NCI-H146 treated with DMSO at 0.1 percent for 48 hours (cell line): Measurements from ENCODE around the gene SV2C.
"Not testable (repeated sequence)": the region's sequence is repeated elsewhere in the genome, so short reads cannot be mapped to it uniquely, and the experiment has no call there.

ENCODE experiments used
- DNase-seq: peaks from one replicate; lab custom pipeline; 2025; ENCODE audit not compliant: unreplicated experiment; lab: John Stamatoyannopoulos, UW

Gene SV2C

DNA sequence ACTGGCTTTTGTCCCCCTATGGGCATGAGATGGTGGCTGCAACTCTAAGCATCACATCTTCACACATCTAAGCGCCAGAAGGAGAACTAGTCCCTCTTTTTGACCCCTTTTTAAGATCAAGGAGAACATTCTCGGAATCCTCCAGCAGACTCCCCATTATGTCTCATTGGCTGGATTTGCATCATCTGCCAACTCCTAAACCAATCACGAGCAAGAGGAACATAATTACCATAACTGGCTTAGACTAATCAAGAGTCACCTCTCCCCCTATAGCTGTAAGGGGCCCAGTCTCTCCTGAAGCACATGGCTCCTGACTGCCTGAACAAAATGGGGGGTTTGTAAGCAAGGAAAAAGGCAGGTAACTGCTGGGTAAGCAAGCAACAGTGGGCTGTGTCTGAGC lies 251.4 kb downstream of the SV2C start:
- no peak for DNase-seq

DNA sequence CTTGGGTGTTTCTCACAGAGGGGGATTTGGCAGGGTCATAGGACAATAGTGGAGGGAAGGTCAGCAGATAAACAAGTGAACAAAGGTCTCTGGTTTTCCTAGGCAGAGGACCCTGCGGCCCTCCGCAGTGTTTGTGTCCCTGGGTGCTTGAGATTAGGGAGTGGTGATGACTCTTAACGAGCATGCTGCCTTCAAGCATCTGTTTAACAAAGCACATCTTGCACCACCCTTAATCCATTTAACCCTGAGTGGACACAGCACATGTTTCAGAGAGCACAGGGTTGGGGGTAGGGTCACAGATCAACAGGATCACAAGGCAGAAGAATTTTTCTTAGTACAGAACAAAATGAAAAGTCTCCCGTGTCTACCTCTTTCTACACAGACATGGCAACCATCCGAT lies 252.3 kb downstream of the SV2C start:
- not testable (repeated sequence) for DNase-seq

DNA sequence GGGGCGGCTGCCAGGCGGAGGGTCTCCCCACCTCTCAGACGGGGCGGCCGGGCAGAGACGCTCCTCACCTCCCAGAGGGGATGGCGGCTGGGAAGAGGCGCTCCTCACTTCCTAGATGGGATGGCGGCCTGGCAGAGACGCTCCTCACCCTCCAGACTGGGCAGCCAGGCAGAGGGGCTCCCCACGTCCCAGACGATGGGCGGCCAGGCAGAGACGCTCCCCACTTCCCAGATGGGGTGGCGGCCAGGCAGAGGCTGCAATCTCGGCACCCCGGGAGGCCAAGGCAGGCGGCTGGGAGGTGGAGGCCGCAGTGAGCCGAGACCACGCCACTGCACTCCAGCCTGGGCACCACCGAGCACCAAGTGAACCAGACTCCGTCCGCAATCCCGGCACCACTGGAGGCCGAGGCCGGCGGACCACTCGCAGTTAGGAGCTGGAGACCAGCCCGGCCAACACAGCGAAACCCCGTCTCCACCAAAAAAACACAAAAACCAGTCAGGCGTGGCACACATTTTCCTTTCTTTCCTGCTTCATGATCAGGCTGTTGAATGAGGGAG lies 253.1 kb downstream of the SV2C start:
- not testable (repeated sequence) for DNase-seq

DNA sequence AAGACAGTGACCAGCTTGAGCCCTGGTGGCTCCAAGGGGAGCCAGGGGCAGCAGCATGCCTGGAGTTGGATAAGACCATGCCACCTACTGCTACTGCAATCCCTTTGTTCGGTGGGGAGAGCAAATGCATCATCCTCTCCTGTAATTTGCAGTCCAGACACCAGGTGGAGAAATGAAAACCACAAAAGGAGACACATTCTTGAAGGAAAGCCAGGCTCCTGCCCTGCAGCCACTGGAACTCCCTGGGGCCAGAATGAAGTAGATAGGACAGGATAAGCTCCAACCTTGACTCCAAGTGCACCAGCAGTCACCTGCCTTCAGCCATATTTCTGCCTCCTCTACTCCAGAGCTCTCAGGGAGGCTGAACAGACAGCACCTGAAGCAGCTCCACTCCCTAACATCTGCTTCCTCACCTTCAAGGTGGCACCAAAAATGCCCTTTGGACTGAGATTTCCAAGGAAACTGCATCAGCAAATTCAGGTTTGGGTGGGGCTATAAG lies 254.8 kb downstream of the SV2C start:
- DNase-seq = no peak

DNA sequence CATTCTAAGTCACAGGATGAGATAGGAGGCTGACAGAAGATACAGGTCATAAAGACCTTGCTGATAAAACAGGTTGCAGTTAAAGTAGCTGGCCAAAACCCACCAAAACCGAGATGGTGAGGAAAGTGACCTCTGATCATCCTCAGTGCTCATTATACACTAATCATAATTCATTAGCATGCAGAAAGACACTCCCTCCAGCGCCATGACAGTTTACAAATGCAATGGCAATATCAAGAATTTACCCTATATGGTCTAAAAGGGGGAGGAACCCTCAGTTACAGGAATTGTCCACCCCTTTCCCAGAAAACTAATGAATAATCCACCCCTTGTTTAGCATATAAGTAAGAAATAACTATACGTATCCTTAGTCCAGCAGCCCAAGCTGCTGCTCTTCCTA lies 256.7 kb downstream of the SV2C start:
- no peak for DNase-seq

DNA sequence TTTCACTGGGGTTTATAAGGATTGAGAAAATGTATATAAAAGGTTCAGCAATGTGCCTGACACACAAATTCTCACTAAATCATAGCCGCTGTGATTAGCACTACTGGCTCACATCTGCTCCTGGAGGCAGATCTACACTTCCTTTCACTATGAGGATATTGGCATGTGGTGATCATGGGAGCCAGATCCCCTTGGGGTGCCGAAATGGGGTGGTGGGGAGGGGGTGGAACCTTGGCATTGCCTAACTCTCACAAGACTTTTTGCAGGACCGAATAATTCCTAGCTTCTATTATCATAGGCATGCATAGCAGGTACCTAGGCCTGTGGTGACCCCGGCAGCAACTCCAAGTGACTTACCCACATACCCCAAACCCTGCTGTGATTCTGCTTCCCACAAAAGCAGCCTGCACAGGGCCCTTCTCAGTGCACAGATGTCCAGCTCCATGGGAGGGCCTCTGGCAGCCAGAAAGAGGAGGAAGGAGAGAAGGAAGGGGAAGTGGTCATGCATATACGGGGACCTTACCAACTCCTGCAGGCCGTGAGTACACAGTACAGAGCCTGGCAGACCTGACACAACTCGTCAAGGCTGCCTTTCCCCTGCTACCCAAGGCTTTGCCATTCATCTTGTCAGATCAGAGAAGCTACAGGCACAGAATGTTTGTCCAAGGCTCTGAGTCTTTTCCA lies 258.6 kb downstream of the SV2C start:
- no peak for DNase-seq

DNA sequence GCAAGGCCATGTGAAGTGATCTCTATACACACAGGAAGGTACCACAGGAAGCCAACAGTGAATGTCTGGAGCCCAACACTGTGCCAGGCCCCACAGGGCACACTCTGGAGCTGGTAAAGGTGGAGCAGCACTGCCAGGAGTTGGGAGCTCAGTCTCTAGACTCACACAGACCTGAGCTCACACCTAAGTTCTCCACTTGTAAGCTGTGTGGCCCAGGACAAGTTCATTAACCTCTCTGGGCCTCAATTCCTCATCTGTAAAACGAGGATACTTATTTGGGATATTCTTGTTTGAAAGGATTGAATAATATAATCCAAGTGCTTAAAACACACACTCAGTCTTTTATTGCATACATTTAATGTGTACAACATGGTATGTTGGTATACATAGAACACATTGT lies 259.3 kb downstream of the SV2C start:
- no peak for DNase-seq

DNA sequence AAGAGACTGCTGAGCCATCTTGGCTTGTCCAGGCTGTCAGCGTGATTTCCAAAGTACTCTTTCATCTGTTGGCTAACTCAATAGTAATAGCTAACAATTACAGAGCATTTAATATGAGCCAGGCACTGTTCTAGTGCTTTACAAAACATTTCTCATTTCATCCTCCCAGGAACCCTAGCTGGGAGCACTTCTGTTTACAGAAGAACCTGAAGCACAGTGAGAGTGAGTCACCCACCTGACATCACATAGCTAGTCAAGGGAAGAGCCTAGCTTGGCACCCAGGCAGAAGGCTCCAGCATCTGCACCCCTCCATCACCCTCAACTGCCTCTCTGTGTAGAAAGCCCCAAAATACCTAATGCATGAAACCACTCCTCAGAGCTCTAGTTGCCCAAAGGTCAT lies 262.4 kb downstream of the SV2C start:
- no peak for DNase-seq

DNA sequence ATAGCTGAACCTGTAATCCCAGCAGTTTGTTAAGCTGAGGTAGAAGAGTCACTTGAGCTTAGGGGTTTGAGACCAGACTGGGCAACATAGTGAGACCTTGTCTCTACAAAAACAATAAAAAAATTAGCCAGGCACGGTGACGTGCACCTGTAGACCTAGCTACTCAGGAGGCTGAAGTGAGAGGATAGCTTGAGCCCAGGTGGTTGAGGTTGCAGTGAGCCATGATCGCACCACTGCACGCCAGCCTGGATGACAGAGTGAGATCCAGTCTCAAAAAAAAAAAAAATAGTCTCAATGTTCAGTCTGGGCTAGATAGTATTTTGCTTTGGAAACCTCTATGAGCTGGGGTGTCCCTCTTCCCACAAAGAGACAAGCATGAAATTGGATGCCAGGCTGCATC lies 268.0 kb downstream of the SV2C start:
- no peak for DNase-seq

DNA sequence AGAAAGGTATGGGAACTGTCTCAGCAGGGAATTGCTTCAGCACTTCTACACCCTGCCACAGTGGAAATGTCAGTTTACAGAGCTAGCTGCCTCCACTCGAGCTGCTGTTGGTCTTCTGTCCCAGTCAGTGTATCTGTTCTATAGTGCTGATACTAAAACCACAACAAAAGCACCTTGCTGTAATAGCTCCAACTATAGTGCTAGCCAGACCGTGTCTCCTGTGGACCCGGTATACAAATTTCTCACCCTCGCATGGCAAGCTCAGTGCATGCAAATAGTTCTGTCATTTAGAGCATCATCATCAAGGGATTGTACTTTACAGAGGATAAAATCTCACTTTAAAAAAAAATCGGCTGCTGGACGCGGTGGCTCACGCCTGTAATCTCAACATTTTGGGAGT lies 268.4 kb downstream of the SV2C start:
- DNase-seq = no peak

DNA sequence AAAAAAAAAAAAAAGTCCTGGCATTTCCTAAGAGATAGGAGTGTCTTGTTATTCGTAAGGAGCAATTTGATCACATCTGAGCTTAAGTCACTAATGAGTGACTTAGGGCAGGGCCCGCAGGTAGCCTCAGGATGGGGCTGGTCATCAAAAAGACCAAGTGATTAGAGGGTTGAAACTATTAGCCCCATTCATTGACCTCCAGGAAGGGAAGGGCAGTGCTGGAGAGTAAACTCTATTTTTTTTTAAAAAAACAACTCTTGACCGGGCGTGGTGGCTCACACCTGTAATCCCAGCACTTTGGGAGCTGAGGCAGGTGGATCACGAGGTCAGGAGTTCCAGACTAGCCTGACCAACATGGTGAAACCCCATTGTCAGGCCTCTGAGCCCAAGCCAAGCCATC lies 273.7 kb downstream of the SV2C start:
- DNase-seq = no peak

DNA sequence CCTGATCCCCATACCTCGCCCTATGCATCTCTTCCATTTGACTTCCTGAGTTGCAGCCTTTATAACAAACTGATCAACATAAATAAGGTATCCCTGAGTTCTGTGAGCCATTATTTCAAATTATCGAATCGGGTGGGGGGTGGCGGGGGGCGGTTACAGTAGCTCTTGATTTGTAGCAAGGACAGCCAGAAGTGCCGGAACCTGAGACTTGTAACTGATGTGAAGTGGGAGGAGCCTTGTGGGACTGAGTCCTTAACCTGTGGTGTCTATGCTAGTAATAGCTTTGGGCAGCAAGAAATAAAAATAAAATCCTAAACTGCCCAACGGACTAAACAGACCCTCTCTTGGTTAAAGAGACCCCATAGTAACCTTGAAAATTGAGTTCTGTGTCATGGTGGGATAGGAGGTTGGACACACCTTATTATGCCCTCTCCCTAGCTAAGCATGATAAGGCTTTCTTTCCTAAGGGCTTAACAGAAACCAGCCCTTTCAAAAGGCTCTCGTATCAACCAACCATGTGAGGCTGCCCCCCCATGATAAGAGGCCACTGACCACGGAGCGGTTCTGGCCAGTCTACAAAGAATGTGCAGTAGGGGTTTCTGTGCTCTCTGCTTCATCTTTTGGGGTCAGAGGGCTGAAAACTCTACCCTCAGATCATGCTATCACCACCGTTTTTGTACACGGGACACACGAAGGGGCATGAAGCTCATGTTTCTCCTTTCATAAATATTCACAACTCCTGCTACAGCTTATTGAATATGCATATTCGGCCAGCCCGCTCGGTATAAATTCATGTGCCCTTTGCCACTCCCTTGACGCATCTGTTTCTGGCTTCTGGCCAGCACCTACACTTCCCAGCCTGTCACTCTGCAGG lies 280.4 kb downstream of the SV2C start:
- no peak for DNase-seq

DNA sequence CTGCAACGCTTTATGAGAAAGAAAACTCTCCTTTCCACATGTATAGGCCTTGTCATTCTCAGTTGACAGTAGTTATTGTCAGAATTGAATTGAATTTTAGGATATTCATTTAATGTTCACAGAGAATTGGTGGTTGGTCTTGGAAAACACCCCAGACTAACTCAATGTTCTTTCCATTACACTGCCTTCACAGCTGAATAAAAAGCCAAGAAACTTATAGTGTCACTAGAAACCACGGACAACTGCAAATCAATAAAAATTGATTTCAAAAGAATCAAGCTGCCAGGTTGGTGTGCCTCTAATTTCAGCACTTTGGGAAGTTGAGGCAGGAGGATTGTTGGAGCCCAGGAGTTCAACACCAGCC lies 281.0 kb downstream of the SV2C start:
- DNase-seq = no peak

DNA sequence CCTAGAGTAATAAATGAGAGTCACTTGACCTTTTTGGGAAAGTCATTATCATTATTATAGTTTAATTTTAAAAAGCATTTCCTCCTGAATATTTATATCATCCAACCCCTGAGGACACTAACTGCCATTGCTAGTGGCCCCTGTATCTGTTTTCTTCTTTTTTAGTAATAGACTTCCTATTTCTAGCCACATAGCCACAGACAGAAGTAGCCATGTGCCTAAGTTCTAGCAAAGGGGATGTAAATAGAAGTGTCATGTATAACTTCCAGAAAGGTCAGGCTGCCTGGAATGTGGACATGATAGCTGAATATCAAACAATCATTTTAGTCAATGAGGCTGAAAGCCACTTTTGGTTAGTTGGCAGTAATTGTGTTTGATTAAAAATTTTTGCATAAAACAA lies 282.4 kb downstream of the SV2C start:
- no peak for DNase-seq

DNA sequence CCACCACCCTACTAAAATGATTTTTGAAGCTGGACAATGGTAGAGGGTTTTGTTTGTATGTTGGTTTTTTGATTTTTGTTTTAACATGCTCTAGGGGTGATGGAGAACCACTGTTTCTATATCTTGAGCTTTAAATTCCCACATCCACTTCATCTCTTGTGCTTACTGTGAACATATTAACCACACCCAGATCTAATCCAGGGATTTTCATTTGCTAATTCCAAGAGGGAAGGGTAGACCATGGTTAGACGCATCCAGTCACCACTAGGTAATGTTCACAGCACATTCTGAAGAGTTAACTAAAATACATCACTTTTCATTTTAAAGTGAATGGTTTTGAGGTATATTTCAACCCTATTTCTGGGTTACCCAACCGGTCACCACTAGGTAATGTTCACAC lies 283.4 kb downstream of the SV2C start:
- DNase-seq = no peak

DNA sequence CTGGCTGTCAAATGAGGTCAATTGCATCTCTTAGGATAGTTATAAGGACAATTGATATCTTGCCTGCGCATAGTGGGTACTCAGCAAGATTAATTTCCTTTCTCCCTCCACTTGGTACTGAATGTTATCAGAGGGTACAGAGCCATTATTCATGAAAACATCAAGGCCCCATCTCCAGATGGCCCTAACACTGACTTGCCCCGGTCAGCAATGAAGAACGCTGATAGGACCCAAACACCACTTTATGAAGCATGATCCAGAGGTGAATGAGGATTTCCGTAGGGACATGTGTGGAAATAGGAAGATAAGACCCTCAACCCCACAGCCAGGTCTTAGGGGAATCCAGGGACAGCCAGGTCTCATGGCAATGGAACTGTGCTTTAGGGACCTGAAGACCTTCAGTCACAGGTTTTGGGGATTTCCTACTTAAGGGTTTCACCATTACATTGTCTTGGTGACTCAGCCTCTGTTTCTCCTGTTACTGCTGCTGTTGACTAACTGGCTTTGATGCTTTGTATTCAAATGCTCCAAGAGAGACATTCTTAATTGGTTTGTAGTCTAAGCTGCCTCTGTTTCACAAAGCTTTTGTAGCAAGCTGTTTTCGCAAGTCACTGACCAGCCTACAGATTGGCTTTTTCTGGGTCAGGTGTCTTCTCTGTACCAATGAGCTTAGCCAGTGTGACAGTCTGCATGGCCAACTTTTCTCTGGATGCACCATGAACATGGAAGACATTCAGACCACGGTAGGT lies 284.6 kb downstream of the SV2C start:
- DNase-seq = no peak

DNA sequence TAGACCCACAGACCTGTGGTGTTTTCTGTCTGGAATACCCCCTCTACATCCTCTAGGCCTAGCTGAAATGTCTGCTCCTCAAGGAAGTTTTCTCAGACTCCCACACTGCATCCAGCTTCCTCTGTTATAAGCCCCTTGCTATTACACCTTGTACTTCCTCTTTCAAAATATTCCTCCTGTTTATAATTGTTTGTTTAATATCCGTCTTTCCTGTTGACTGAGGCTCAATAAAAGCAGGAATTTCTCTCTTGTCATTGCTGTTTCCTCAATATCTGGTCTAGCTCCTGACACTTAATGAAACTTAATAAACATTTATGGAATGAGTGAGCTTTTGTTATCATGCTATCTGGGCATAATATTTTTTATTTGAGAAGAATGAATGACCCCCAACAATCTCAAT lies 285.8 kb downstream of the SV2C start:
- DNase-seq = no peak

DNA sequence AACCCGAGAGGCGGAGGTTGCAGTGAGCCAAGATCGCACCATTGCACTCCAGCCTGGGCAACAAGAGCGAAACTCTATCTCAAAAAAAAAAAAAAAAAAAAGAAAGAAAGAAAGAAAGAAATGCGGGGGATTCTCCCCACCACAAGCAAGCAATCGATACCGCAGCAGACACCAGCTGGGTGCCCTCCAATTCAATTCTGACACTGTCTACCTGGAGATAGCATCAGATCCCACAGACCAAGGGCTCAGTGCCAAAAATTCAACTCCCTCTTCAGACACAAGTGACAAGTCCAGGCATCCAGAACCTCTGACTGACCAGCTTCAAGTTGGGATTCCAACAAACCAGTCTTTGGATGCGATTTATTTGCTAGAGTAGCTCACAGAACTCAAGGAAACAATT lies 286.5 kb downstream of the SV2C start:
- DNase-seq = not testable (repeated sequence)

DNA sequence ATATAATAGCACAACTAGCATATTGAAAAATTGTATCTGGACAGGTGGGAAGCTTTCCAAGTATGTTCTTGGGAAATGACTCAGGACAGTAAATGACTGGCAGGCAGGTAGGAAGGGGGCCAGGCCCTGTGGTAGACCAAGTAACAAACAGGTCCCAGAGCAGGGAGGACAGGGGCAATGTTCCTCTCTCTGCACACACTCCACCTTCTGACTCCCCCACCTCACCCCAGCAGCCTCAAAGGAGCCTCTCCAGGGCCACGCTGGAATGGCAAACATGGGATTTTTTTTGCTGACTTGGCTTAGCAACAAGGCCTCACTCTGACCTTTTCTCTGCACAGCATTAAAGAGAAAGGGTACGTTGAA lies 288.8 kb downstream of the SV2C start:
- no peak for DNase-seq

DNA sequence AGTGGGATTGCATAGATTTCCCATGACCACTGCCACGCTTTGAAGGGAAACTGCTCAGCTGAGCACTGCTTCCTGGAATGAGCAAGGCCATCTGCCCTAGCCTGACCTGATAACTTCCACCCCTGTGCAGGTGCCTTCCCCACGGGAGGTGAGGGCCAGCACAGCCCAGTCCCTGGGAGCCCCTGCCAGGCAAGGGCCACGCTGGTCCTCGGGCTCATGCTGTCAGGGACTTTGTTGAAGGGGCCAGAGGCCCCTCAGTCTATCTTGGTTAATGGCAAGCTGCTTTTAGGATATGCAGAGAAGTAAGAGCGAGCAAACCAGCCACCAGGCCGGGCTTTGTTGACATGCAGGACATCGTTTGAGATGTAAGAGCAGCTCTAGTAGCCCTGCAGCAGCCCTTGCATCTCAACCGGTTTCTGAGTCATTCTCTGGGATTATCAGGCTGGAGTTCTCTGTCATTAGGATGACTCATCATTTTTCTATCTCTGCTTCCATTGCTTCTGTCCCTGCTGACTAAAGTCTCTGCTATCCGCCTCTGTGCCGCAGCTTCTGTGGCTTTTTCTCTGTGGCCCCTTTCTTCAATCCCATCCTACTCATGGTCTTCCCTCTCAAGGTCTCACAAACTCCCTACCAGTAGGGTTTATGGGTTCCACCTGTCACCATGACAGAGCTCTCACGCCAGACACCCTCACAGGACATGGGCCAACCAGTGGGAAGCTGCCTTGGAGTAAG lies 289.3 kb downstream of the SV2C start:
- DNase-seq = no peak
